KMS-11 (cell line): ENCODE data around the gene TMC1.

Experiments used
- H2AFZ ChIP-seq: fragments of 200-600 bp; sonication (generic); 2 replicates; pipeline ENCODE4 v1.6.1; 2016; ENCODE audit warnings: antibody characterized with exemption, mixed run types, low read depth
- H3K27ac ChIP-seq: fragments of 200-600 bp; sonication (generic); 2 replicates; pipeline ENCODE4 v1.6.1; 2016; ENCODE audit warnings: mild to moderate bottlenecking, mixed run types
- H3K27me3 ChIP-seq: fragments of 200-600 bp; sonication (generic); 2 replicates; pipeline ENCODE4 v1.6.1; 2017; ENCODE audit warnings: mild to moderate bottlenecking, low read depth, mixed run types, moderate library complexity; ENCODE audit not compliant: insufficient read depth
- H3K36me3 ChIP-seq: fragments of 200-600 bp; sonication (generic); 2 replicates; pipeline ENCODE4 v1.6.1; 2017; ENCODE audit warnings: mild to moderate bottlenecking, mixed run types; ENCODE audit not compliant: insufficient read depth
- H3K4me1 ChIP-seq: fragments of 200-600 bp; sonication (generic); 2 replicates; pipeline ENCODE4 v1.6.1; 2016; ENCODE audit warnings: mild to moderate bottlenecking, low read depth, mixed run types; ENCODE audit not compliant: poor library complexity, severe bottlenecking
- H3K4me2 ChIP-seq: fragments of 200-600 bp; sonication (generic); 2 replicates; pipeline ENCODE4 v1.7.0; 2016; ENCODE audit warnings: mild to moderate bottlenecking, mixed run types
- H3K4me3 ChIP-seq: fragments of 200-600 bp; sonication (generic); IDR thresholded peaks from 2 replicates; pipeline ENCODE4 v1.6.1; 2017; ENCODE audit warnings: low read depth, low read length, mixed read lengths; ENCODE audit not compliant: insufficient read depth
- H3K79me2 ChIP-seq: fragments of 200-600 bp; sonication (generic); 2 replicates; pipeline ENCODE4 v1.6.1; 2016; ENCODE audit warnings: low read depth, mixed run types; ENCODE audit not compliant: insufficient read depth
- H3K9ac ChIP-seq: fragments of 200-600 bp; sonication (generic); 2 replicates; pipeline ENCODE4 v1.6.1; 2016; ENCODE audit warnings: mild to moderate bottlenecking, mixed run types
- H4K20me1 ChIP-seq: fragments of 200-600 bp; sonication (generic); 2 replicates; pipeline ENCODE4 v1.6.1; 2016; ENCODE audit warnings: mild to moderate bottlenecking, mixed run types; ENCODE audit not compliant: insufficient read depth
- CTCF ChIP-seq: fragments of 200-600 bp; sonication (generic); conservative IDR thresholded peaks from 2 replicates; pipeline ENCODE4 v1.6.1; 2017; ENCODE audit warnings: low read depth, mild to moderate bottlenecking, antibody characterized with exemption, low read length, moderate library complexity, mixed read lengths

TMC1 gene

GRCh38 chr9:72779614-72780013 lies 258.2 kb downstream of the TMC1 start:
- no peak overlapping the region for H3K4me3 ChIP-seq
- H3K27me3 ChIP-seq: no peaks in the 10 kb centered on the region
- no peaks in the 10 kb centered on the region for H3K36me3 ChIP-seq
- peaks cover 2% of the 10 kb centered on the region for H3K4me1 ChIP-seq
- no peak overlapping the region for H2AFZ ChIP-seq
- no peaks in the 10 kb centered on the region for H3K79me2 ChIP-seq
- H3K4me2 ChIP-seq: no peak overlapping the region
- TF ChIP-seq CTCF: no peak
- no peak overlapping the region for H3K27ac ChIP-seq
- no peak overlapping the region for H3K9ac ChIP-seq
- no peaks in the 10 kb centered on the region for H4K20me1 ChIP-seq

- no peak overlapping the region for H3K27ac ChIP-seq
- H3K36me3 ChIP-seq: no peaks in the 10 kb centered on the region
- no peaks in the 10 kb centered on the region for H3K79me2 ChIP-seq
- H2AFZ ChIP-seq: no peak overlapping the region
- no peak overlapping the region for H3K4me3 ChIP-seq
- H3K27me3 ChIP-seq: no peaks in the 10 kb centered on the region
- H3K9ac ChIP-seq: no peak overlapping the region
- no peaks in the 10 kb centered on the region for H3K4me1 ChIP-seq
- no peaks in the 10 kb centered on the region for H4K20me1 ChIP-seq
- TF ChIP-seq CTCF: no peak
- H3K4me2 ChIP-seq: no peak overlapping the region
Measured at GRCh38 chr9:72786948-72787347, 265.5 kb downstream of the TMC1 start.

GRCh38 chr9:72788966-72789735 lies 267.7 kb downstream of the TMC1 start:
- no peaks in the 10 kb centered on the region for H3K4me1 ChIP-seq
- no peaks in the 10 kb centered on the region for H3K36me3 ChIP-seq
- H3K27me3 ChIP-seq: no peaks in the 10 kb centered on the region
- no peak overlapping the region for H2AFZ ChIP-seq
- H3K4me3 ChIP-seq: no peak overlapping the region
- no peak overlapping the region for H3K4me2 ChIP-seq
- no peak overlapping the region for H3K9ac ChIP-seq
- H3K79me2 ChIP-seq: no peaks in the 10 kb centered on the region
- H3K27ac ChIP-seq: no peak overlapping the region
- no peaks in the 10 kb centered on the region for H4K20me1 ChIP-seq
- no peak for TF ChIP-seq CTCF

- H3K4me1 ChIP-seq: no peaks in the 10 kb centered on the region
- no peak overlapping the region for H3K4me2 ChIP-seq
- no peaks in the 10 kb centered on the region for H3K36me3 ChIP-seq
- no peak overlapping the region for H3K4me3 ChIP-seq
- no peak overlapping the region for H3K27ac ChIP-seq
- H3K9ac ChIP-seq: no peak overlapping the region
- H3K27me3 ChIP-seq: no peaks in the 10 kb centered on the region
- no peak overlapping the region for H2AFZ ChIP-seq
- TF ChIP-seq CTCF: no peak
- H3K79me2 ChIP-seq: no peaks in the 10 kb centered on the region
- H4K20me1 ChIP-seq: no peaks in the 10 kb centered on the region
Measured at GRCh38 chr9:72789885-72790284, 268.5 kb downstream of the TMC1 start.
